Measurements from ENCODE around the gene DCTPP1.

GRCh38 chr16:30446203-30446595 is 16.4 kb upstream of the DCTPP1 start:
- TF ChIP-seq EZH2 (IDR thresholded peaks at IDR 0.05; ENCODE audit: insufficient read depth, poor library complexity, severe bottlenecking): no peak
- TF ChIP-seq EZH2phosphoT487 (IDR thresholded peaks at IDR 0.05; ENCODE audit: insufficient read depth, low read depth): no peak

All from GM23248 (cell line).